GM12874 (cell line): ENCODE data around the gene ZNF367.

Experiments
- CTCF ChIP-seq: IDR thresholded peaks from 2 replicates; pipeline ENCODE4 v1.5.1; 2011; ENCODE audit warnings: low read depth, mild to moderate bottlenecking, control low read depth, low read length, moderate library complexity; ENCODE audit not compliant: insufficient read depth

The ZNF367 gene

GRCh38 chr9:96420468-96421219, 2.5 kb upstream of the ZNF367 start:
- no peak for TF ChIP-seq CTCF

- TF ChIP-seq CTCF, result no peak
Measured at GRCh38 chr9:96419691-96419969, 1.5 kb upstream of the ZNF367 start.

- no peak for TF ChIP-seq CTCF
Measured at GRCh38 chr9:96418920-96419690, 935 bp upstream of the ZNF367 start.

- no peak for TF ChIP-seq CTCF
Measured at GRCh38 chr9:96417661-96418082, 498 bp downstream of the ZNF367 start.

- no peak for TF ChIP-seq CTCF
Measured at GRCh38 chr9:96417051-96417586, 1.1 kb downstream of the ZNF367 start.

- TF ChIP-seq CTCF, result no peak
Measured at GRCh38 chr9:96413302-96414221, 4.6 kb downstream of the ZNF367 start.
